Natural killer cell (primary cell): ENCODE data around the gene DNM1. TPM values are rescaled to one million over a fixed set of nuclear protein-coding genes. Genes with fewer than 3 reads are reported as not detected.

ENCODE experiments used
- ATAC-seq, 3 donors: fragments of 150-1000 bp in 2 of 3; fragments of 200-7000 bp in 1 of 3; cut with Tn5 transposase; 1 replicate in 1 of 3; 2 replicates in 2 of 3; pipeline ENCODE4 v1.10.0; 2021; ENCODE audit warnings: mild to moderate bottlenecking in 2 of 3, moderate library complexity in 2 of 3
- DNase-seq, 2 donors: peaks; one replicate each; pipeline versions ENCODE4 v3.0.0 to v3.0.0-alpha.2; 2013 to 2021; ENCODE audit warnings: mixed read lengths in 1 of 2
- H3K27ac ChIP-seq: one replicate; pipeline ENCODE4 v1.5.1; 2013; ENCODE audit warnings: mild to moderate bottlenecking, low read length
- H3K27me3 ChIP-seq: one replicate; pipeline ENCODE4 v1.6.1; 2013; ENCODE audit warnings: low read length; ENCODE audit not compliant: control insufficient read depth, insufficient read depth
- H3K36me3 ChIP-seq: one replicate; pipeline ENCODE4 v1.6.1; 2013; ENCODE audit warnings: low read length; ENCODE audit not compliant: control insufficient read depth, insufficient read depth
- H3K4me1 ChIP-seq: one replicate; pipeline ENCODE4 v1.6.1; 2013; ENCODE audit warnings: low read length; ENCODE audit not compliant: control insufficient read depth, insufficient read depth
- H3K4me3 ChIP-seq: one replicate; pipeline ENCODE4 v1.5.1; 2013; ENCODE audit warnings: low read length
- H3K9me3 ChIP-seq: one replicate; pipeline ENCODE4 v1.6.1; 2013; ENCODE audit warnings: low read length; ENCODE audit not compliant: control insufficient read depth, insufficient read depth
- H3K27ac Mint-ChIP-seq, 2 donors: one replicate each; pipeline ENCODE4 v1.8.0; 2022; ENCODE audit warnings: mild to moderate bottlenecking in 2 of 2, mixed read lengths in 2 of 2, moderate library complexity in 1 of 2
- H3K27me3 Mint-ChIP-seq, 2 donors: one replicate each; pipeline ENCODE4 v1.8.0; 2022; ENCODE audit warnings: low read depth in 2 of 2, mixed read lengths in 2 of 2
- H3K36me3 Mint-ChIP-seq: one replicate; pipeline ENCODE4 v1.8.0; 2022; ENCODE audit warnings: mixed read lengths
- H3K4me1 Mint-ChIP-seq, 2 donors: one replicate each; pipeline ENCODE4 v1.8.0; 2022; ENCODE audit warnings: mixed read lengths in 2 of 2
- H3K4me3 Mint-ChIP-seq: one replicate; pipeline ENCODE4 v1.8.0; 2022; ENCODE audit warnings: mild to moderate bottlenecking, moderate library complexity, mixed read lengths
- H3K9me3 Mint-ChIP-seq, 2 donors: one replicate each; pipeline ENCODE4 v1.8.0; 2022; ENCODE audit warnings: mixed read lengths in 2 of 2
- WGBS: methylation state at CpG from one replicate; pipeline ENCODE4 v1.1.7; 2013; ENCODE audit warnings: missing lambda C conversion rate; ENCODE audit not compliant: insufficient coverage; 5-methylcytosine and 5-hydroxymethylcytosine counted together
- intact Hi-C: fragments of 100-400 bp; cut with micrococcal nuclease; formaldehyde crosslinking; loops from one replicate; pipeline ENCODE4 v1.14.2; 2022
- total RNA-seq, 4 donors: library from RNA; stranded (reverse); fragments of 120-200 nt in 1 of 4; gene quantifications; one replicate each; pipeline versions ENCODE4 v1.2.3 to v1.2.4, GENCODE V29; 2013 to 2022
- TF ChIP-seq, protein P1 (sequence below): fragments of 200-600 bp; IDR thresholded peaks from one replicate; pipeline ENCODE4 v1.8.0; 2022; ENCODE audit warnings: antibody characterized with exemption

Gene DNM1
- total RNA-seq, 3 donors from 2014 or later (not counting 1 experiment from before 2014, with no cell fraction given) = 1.4 to 8.1 (median 2.6) TPM

DNA sequence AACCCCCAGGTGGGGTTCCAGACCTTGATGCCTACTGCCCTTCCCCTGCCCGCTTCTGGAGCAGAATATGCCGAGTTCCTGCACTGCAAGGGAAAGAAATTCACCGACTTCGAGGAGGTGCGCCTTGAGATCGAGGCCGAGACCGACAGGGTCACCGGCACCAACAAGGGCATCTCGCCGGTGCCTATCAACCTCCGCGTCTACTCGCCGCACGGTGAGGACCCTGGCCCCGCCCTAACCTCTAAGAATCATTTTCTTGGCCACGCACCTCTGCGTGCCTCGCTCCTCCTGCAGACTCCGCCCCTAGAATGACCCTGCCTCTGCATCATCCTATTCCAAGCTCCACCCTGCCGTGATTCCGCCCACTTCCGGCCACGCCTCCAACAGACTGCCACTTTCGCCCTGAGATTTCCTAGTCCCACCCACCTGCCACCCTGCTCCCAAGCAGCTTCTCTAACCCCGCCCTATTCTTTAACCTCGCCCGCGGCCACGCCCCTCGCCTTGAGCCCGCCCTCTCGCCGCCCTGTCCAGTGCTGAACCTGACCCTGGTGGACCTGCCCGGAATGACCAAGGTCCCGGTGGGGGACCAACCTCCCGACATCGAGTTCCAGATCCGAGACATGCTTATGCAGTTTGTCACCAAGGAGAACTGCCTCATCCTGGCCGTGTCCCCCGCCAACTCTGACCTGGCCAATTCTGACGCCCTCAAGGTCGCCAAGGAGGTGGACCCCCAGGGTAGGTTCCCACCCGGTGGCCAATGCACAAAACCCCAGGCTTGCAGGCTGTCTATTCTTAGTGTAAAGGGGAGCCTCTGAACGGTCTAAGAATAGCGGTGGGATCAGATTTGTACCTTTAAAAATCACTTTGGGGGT, 15.6 kb downstream of the DNM1 start:
- Mint-ChIP-seq H3K27ac (peak overlapping the region; percentile 64 to 69), H3K9me3 (no peaks in the 10 kb centered on the region), H3K36me3 (no peaks in the 10 kb centered on the region), H3K4me3 (peak overlapping the region; percentile 84), H3K4me1 (peaks cover 11 to 12% of the 10 kb centered on the region in 2 donors), H3K27me3 (peaks cover 0 to 4% of the 10 kb centered on the region in 2 donors)
- ATAC-seq (peak; percentile 94 to 97 (median 96)), DNase-seq (peak; percentile 84 to 94)
- Histone ChIP-seq H3K36me3 (no peaks in the 10 kb centered on the region), H3K27ac (no peak overlapping the region), H3K4me3 (peak overlapping the region; percentile 29), H3K4me1 (peaks cover 17% of the 10 kb centered on the region), H3K9me3 (no peaks in the 10 kb centered on the region), H3K27me3 (no peaks in the 10 kb centered on the region)
- 26% methylated on average over 47 of the region's 47 CpGs for WGBS
- intact Hi-C loops = loop anchor here (1.0 kb wide), 1 partner anchor 32 kb away; no protein-coding TSS in a partner anchor
- TF ChIP-seq, protein P1, sequence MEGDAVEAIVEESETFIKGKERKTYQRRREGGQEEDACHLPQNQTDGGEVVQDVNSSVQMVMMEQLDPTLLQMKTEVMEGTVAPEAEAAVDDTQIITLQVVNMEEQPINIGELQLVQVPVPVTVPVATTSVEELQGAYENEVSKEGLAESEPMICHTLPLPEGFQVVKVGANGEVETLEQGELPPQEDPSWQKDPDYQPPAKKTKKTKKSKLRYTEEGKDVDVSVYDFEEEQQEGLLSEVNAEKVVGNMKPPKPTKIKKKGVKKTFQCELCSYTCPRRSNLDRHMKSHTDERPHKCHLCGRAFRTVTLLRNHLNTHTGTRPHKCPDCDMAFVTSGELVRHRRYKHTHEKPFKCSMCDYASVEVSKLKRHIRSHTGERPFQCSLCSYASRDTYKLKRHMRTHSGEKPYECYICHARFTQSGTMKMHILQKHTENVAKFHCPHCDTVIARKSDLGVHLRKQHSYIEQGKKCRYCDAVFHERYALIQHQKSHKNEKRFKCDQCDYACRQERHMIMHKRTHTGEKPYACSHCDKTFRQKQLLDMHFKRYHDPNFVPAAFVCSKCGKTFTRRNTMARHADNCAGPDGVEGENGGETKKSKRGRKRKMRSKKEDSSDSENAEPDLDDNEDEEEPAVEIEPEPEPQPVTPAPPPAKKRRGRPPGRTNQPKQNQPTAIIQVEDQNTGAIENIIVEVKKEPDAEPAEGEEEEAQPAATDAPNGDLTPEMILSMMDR = no peak

DNA sequence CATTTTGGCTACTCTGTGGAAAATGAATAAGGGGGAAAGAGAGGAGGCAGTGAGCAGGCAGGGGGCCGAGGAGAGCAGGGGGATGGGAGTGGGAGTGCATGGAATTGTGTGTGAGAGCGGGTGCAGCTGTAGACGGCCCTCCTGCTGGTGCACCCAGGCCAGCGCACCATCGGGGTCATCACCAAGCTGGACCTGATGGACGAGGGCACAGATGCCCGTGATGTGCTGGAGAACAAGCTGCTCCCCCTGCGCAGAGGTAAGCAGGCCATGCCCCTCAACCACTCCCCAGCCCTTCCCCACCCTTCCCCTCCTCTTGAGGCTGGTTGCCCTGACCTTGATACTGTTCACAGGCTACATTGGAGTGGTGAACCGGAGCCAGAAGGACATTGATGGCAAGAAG, 16.7 kb downstream of the DNM1 start:
- WGBS = 89% methylated on average over 9 of the region's 9 CpGs
- intact Hi-C loops = no loop called here

DNA sequence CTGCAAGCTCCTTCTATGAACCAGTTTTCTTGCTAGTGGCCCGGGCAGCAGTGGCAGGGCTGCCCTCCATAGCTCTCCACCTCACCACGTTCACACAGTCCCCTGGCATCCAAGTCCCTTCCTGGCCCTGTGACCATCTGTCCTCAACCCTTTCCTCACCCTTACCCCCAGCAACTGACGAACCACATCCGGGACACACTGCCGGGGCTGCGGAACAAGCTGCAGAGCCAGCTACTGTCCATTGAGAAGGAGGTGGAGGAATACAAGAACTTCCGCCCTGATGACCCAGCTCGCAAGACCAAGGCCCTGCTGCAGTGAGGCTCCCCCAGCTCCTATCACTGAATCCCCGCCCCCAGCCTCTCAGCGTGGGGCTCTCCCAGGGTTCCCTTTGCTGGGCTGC, 18.8 kb downstream of the DNM1 start:
- WGBS = 90% methylated on average over 10 of the region's 10 CpGs
- Mint-ChIP-seq H3K4me3 (no peak overlapping the region), H3K27me3 (no peaks in the 10 kb centered on the region), H3K4me1 (peaks cover 11 to 12% of the 10 kb centered on the region in 2 donors), H3K36me3 (no peaks in the 10 kb centered on the region), H3K27ac (no peak overlapping the region), H3K9me3 (no peaks in the 10 kb centered on the region)
- H3K4me1 ChIP-seq = peaks cover 17% of the 10 kb centered on the region
- intact Hi-C loops = no loop called here
- no peak overlapping the region for H3K4me3 ChIP-seq
- H3K27ac ChIP-seq = no peak overlapping the region
- no peaks in the 10 kb centered on the region for H3K36me3 ChIP-seq
- ATAC-seq (no peak), DNase-seq (no peak)
- no peaks in the 10 kb centered on the region for H3K27me3 ChIP-seq
- H3K9me3 ChIP-seq = no peaks in the 10 kb centered on the region
- TF ChIP-seq, protein P1 = no peak

More for the DNA sequence above, 16.7 kb downstream of the DNM1 start:
- no peak for ATAC-seq
- no peak for DNase-seq
- no peaks in the 10 kb centered on the region for H3K9me3 ChIP-seq
- peaks cover 17% of the 10 kb centered on the region for H3K4me1 ChIP-seq
- Mint-ChIP-seq H3K4me1 (peaks cover 11 to 12% of the 10 kb centered on the region in 2 donors), H3K27ac (no peak overlapping the region), H3K9me3 (no peaks in the 10 kb centered on the region), H3K4me3 (no peak overlapping the region), H3K36me3 (no peaks in the 10 kb centered on the region), H3K27me3 (no peaks in the 10 kb centered on the region)
- TF ChIP-seq, protein P1 = no peak
- no peak overlapping the region for H3K4me3 ChIP-seq
- H3K27me3 ChIP-seq = no peaks in the 10 kb centered on the region
- no peaks in the 10 kb centered on the region for H3K36me3 ChIP-seq
- no peak overlapping the region for H3K27ac ChIP-seq
